GM19193 (cell line): ENCODE data around the gene CYFIP2.

Experiments used
- POLR2A ChIP-seq: IDR thresholded peaks from 4 replicates; pipeline ENCODE4 v1.6.1; 2011; ENCODE audit not compliant: insufficient read depth, insufficient read length; ENCODE audit errors: extremely low read depth

Gene CYFIP2

GRCh38 chr5:157275403-157275802 is 9.5 kb downstream of the CYFIP2 start:
- TF ChIP-seq POLR2A, result no peak

GRCh38 chr5:157278319-157279037 is 12.6 kb downstream of the CYFIP2 start:
- TF ChIP-seq POLR2A, result no peak

- TF ChIP-seq POLR2A, result no peak
These were observed 13.8 kb downstream of the CYFIP2 start for GRCh38 chr5:157279605-157280239.

DNA sequence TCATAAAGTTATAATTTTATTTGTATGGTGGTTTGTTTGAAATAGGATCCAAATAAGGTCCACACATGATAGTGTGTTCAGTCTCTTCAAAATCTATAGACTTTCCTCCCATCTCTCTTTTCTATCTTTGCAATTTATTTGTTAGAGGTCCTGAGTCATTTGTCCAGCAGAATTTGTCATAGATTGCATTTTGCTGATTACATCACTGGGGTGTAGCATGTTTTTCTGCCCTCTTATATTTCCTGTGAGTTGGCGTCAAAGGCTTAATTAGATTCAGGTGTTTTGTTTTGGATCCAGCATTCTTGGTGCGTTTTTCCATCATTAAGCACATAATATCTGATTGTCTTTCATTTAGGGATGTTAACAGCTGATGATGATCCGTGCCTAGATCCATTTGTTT is 15.0 kb downstream of the CYFIP2 start:
- no peak for TF ChIP-seq POLR2A

GRCh38 chr5:157282150-157282549 is 16.2 kb downstream of the CYFIP2 start:
- TF ChIP-seq POLR2A, result no peak

- no peak for TF ChIP-seq POLR2A
These were observed 17.5 kb downstream of the CYFIP2 start for GRCh38 chr5:157283434-157283833.

- TF ChIP-seq POLR2A, result no peak
These were observed 18.7 kb downstream of the CYFIP2 start for GRCh38 chr5:157284458-157285212.

GRCh38 chr5:157285310-157286035 is 19.6 kb downstream of the CYFIP2 start:
- TF ChIP-seq POLR2A, result no peak

- no peak for TF ChIP-seq POLR2A
These were observed 20.9 kb downstream of the CYFIP2 start for GRCh38 chr5:157286761-157287211.

DNA sequence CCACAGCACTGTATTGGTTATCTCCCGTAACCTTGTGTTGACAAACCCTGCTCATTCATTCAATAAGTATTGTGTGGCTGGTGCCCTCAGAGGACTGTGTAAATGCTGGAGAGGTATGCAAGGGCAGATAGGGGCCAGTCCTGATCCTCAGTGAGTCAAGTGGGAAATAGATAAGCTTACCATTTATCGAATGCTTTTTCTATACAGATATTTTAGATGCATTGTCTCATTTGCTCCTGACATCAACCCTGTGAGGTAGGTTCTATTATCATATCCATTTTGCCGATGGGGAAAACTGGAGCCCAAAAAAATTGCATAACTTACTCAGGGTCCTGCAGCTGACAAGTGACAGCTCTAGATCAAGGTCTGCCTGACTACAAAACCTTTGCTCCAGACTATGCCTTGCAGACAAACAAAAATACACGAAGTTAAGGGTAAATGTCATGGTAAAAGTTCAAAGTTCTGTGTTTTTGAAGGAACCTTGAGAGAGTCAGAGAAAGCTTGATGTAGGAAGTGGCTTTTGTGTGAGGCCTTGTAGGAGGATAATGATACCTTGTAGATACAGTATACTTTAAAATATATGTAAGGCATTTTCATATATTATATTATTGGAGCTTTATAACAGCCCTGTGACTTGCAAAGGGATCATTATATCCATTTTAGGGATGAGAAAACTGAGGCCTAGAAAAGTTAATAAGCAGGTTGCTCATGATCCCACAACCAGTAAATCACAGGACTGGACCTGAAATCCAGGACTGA is 22.7 kb downstream of the CYFIP2 start:
- TF ChIP-seq POLR2A, result no peak

GRCh38 chr5:157289164-157289819 is 23.4 kb downstream of the CYFIP2 start:
- no peak for TF ChIP-seq POLR2A

GRCh38 chr5:157290156-157290980 is 24.4 kb downstream of the CYFIP2 start:
- TF ChIP-seq POLR2A, result no peak
